ENCODE results near the gene CASTOR1.

GRCh38 chr22:30337461-30337778, 48.1 kb upstream of the CASTOR1 start:
- TF ChIP-seq, protein P1, sequence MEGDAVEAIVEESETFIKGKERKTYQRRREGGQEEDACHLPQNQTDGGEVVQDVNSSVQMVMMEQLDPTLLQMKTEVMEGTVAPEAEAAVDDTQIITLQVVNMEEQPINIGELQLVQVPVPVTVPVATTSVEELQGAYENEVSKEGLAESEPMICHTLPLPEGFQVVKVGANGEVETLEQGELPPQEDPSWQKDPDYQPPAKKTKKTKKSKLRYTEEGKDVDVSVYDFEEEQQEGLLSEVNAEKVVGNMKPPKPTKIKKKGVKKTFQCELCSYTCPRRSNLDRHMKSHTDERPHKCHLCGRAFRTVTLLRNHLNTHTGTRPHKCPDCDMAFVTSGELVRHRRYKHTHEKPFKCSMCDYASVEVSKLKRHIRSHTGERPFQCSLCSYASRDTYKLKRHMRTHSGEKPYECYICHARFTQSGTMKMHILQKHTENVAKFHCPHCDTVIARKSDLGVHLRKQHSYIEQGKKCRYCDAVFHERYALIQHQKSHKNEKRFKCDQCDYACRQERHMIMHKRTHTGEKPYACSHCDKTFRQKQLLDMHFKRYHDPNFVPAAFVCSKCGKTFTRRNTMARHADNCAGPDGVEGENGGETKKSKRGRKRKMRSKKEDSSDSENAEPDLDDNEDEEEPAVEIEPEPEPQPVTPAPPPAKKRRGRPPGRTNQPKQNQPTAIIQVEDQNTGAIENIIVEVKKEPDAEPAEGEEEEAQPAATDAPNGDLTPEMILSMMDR (tag by site-specific recombination; IDR thresholded peaks at IDR 0.05) = no peak
- TF ChIP-seq TCF7L2 (IDR thresholded peaks at IDR 0.05; ENCODE audit: borderline replicate concordance, low read depth, low read length) (no peak), ZNF362 (tag by site-specific recombination; IDR thresholded peaks at IDR 0.05) (no peak), ZNF510 (tag by site-specific recombination; IDR thresholded peaks at IDR 0.05; ENCODE audit: insufficient replicate concordance) (no peak), ZNF837 (tag by site-specific recombination; IDR thresholded peaks at IDR 0.05) (no peak)
